Kasumi-1 (cell line): ENCODE measurements around the gene SLC5A4.
A peak's percentile ranks its signal among the peaks of the same experiment; 100 is the strongest.
"Not testable (repeated sequence)": the region's sequence is repeated elsewhere in the genome, so short reads cannot be mapped to it uniquely, and the experiment has no call there.

Source experiments
- DNase-seq, 2 experiments: peaks; one replicate each; lab custom pipeline; 2025; lab: John Stamatoyannopoulos, UW

SLC5A4 gene

DNA sequence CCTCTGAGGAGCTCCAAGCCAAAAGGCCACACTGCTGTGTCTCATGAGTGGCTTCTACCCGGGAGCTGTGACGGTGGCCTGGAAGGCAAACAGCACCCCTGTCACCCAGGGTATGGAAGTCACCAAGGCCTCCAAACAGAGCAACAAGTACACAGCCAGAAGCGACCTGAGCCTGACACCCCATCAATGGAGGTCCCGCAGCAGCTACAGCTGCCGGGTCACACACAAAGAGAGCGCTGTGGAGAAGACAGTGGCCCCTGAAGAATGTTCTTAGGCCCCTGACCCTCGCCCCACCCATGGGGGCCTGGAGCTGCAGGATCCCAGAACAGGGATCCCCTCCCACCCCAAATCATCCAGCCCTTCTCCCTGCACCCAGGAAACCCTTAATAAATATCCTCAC, 55.2 kb downstream of the SLC5A4 start:
- DNase-seq = no peak

- no peak for DNase-seq
Measured at GRCh38 chr22:32199341-32199740, 55.8 kb downstream of the SLC5A4 start.

DNA sequence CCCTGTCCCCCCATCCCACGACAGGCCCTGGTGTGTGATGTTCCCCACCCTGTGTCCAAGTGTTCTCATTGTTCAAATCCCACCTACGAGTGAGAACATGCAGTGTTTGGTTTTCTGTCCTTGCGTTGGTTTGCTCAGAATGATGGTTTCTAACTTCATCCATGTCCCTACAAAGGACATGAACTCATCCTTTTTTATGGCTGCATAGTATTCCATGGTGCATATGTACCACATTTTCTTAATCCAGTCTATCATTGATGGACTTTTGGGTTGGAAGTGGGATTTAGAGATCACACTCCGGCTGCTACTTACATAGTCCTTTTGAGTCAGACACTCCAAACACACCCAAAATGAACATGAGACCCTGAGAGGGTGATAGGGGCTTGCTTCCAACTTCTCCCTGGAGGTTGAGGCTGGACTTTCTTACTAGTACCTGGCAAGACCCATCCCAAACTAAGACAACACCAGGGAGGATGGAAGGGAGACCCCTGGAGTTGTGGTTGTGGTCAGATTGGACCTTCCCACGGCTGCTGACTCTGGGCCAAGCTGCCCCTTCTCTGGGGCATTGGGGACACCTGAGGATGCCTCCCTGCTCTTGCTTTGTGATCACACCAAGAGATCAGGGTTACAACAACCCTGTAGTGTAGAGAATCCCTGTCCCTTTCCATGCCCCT, 57.5 kb downstream of the SLC5A4 start:
- not testable (repeated sequence) for DNase-seq

DNA sequence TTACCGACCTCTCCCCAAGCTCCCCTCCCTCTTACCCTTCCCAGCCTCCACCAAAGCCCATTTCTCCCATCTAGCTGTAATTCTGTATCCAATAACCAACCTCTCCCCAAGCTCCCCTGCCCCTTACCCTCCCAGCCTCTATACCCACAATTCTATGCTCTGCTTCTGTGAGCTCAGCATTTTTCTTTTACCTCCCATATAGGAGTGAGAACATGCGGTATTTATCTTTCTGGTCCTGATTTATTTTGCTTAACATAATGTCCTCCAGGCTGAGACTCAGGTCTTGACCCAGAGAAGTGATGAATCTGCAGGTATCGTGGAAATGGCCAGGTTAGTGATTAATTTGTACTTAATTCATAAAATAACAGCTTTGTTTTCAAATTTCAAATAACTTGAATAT, 59.2 kb downstream of the SLC5A4 start:
- not testable (repeated sequence) for DNase-seq

DNA sequence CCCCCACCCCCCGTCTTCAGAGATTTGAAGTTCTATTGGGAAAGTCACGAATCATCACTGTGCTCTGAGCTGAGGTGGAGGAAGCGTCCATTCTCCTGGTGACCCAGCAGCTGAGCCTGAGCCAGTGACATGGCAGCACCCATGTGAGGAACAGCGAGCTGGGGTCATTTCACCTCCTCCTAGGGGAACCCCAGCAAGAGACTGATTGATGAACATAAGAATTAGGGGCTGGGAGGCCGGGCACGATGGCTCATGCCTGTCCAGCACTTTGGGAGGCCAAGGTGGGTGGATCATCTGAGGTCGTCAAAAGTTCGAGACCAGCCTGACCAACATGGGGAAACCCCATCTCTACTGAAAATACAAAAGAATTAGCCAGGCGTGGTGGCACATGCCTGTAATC, 61.8 kb downstream of the SLC5A4 start:
- not testable (repeated sequence) for DNase-seq

GRCh38 chr22:32191021-32191420, 64.1 kb downstream of the SLC5A4 start:
- DNase-seq = not testable (repeated sequence)

- DNase-seq = no peak
Measured at GRCh38 chr22:32185821-32186220, 69.3 kb downstream of the SLC5A4 start.

DNA sequence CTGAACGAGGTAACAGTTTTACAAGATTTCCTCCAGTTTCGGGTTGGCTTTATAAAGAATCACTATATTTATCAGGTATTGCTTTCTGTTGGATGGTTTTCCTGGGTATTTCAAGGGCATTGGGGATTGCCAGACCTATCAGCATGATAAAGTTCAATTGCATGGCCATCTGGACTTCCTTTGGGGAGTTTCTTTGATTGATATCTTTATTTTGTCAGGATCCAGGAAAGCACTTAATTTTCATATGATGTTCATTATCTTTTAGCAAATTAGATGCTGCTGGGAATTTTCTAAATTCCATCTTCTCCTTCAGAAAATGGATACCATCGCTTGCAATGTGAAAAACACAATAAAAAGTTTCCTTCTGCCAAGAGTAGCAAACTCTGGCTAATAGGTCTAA, 71.5 kb downstream of the SLC5A4 start:
- DNase-seq = no peak

GRCh38 chr22:32181043-32181442, 74.1 kb downstream of the SLC5A4 start:
- DNase-seq = no peak

DNA sequence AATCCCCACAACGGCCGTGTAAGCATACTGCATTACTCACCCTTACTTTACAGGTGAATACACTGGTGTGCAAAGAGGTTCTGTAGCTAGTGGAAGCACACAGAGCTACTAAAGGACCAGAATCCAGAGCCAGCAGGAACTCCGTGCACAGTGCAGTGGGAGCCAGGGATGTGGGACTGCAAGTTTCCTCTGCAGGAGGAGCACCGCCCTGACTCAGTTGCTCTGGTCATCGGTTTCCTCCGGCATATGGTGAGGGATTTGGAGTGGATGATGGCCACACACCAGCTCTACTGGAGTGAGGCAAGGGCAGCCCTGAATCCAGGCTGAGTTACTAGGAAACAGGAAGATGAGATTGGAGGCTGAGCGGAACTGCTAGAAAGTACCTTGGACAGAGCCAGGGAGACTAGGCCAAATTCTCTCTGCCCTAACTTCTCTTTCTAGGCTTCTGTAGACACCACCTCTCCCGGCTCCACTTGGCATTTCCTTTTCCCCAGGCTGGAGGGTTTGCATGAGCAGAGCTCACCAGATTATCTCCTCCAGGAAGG, 77.9 kb downstream of the SLC5A4 start:
- DNase-seq = peak in 1 of 2 experiments; percentile 21

GRCh38 chr22:32175683-32176644, 79.2 kb downstream of the SLC5A4 start:
- no peak for DNase-seq

GRCh38 chr22:32175115-32175514, 80.0 kb downstream of the SLC5A4 start:
- DNase-seq = no peak
